Muscle of leg (tissue), 11 donors: ENCODE results near the gene PDE2A. TPM values are rescaled to one million over a fixed set of nuclear protein-coding genes. Genes with fewer than 3 reads are reported as not detected.

Source experiments
- DNase-seq: peaks from one replicate; pipeline ENCODE4 v3.0.0; 2013
- H3K27ac ChIP-seq: one replicate; pipeline ENCODE4 v1.5.1; 2013; ENCODE audit warnings: mild to moderate bottlenecking, low read length, control low read depth
- H3K27me3 ChIP-seq: one replicate; pipeline ENCODE4 v1.6.1; 2013; ENCODE audit warnings: low read length; ENCODE audit not compliant: control insufficient read depth, insufficient read depth
- H3K36me3 ChIP-seq: one replicate; pipeline ENCODE4 v1.6.1; 2013; ENCODE audit warnings: low read length; ENCODE audit not compliant: control insufficient read depth, insufficient read depth
- H3K4me1 ChIP-seq: one replicate; pipeline ENCODE4 v1.6.1; 2013; ENCODE audit warnings: low read length; ENCODE audit not compliant: control insufficient read depth, insufficient read depth
- H3K4me3 ChIP-seq: one replicate; pipeline ENCODE4 v1.5.1; 2013; ENCODE audit warnings: low read length, control low read depth
- H3K9me3 ChIP-seq: replicated peaks from 2 replicates; pipeline ENCODE4 v1.6.1; 2013; ENCODE audit warnings: low read depth, low read length; ENCODE audit not compliant: control insufficient read depth
- WGBS: methylation state at CpG from one replicate; pipeline ENCODE4 v1.1.5; 2013; ENCODE audit warnings: missing lambda C conversion rate; ENCODE audit not compliant: insufficient coverage; 5-methylcytosine and 5-hydroxymethylcytosine counted together
- polyA plus RNA-seq, 8 donors: library from polyadenylated mRNA; unstranded; fragments of 120-200 nt; gene quantifications; one replicate each; pipeline versions ENCODE4 v1.2.1 to v1.2.3, GENCODE V29; 2013; ENCODE audit warnings: inconsistent platforms in 1 of 8, low replicate concordance in 1 of 8; ENCODE audit not compliant: insufficient read length in 8 of 8, insufficient read depth in 1 of 8
- total RNA-seq: library from RNA; stranded (reverse); fragments of 120-200 nt; gene quantifications from one replicate; pipeline ENCODE4 v1.2.4, GENCODE V29; 2013

PDE2A gene
- total and polyA plus RNA-seq, 9 donors, result 10.7 to 18.2 (median 14.8) TPM

DNA sequence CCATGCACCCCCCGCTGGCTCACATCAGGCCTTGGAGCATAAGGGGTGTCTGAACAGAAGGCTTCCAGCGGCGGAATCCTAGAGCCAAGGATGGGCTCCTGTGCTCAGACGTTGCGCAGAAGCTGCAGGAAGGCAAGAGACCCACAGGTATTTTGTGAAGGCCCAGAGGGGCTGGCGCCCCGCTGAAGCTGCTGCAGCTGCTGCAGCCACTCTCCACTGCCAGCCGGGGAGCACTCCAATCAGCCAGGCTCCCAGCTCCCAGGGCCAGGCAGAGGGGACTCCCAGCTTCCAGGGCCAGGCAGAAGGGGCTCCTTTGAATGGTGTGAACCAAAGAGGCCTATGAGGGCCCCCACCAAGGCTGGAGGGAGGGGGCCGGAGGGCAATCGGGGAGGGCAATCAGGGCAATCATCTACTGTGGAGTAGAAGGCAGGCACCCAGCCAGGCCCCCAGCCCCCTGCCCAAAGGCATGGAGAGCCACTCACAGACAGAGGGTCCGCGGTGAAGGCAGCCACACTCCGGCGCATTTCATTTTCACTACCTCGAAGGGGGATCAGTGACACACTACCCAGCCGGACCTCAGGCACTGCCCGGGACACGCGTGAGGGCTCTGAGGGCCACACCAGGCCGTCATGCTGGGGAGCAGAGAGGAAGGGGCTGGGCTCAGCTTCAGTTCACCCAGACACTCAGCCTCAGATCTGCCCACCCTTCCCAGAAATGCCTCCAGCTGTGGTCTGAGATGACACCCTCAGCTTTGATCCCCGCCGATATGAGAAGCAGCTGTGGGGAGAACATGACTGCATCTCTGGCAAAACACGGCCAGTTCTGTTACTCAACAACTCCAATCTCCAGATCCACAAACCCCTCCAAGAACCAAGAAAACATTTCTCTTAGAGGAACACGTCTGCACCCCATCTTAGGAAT lies 11.6 kb upstream of the PDE2A start:
- peaks cover 30% of the 10 kb centered on the region for H3K4me1 ChIP-seq
- no peaks in the 10 kb centered on the region for H3K9me3 ChIP-seq
- peak overlapping the region; percentile 42 for H3K27ac ChIP-seq
- 53% methylated on average over 21 of the region's 24 CpGs for WGBS
- no peaks in the 10 kb centered on the region for H3K27me3 ChIP-seq
- peaks cover 69% of the 10 kb centered on the region for H3K36me3 ChIP-seq
- peak; percentile 83 for DNase-seq
- H3K4me3 ChIP-seq, result no peak overlapping the region

- Histone ChIP-seq H3K36me3 (peaks cover 61% of the 10 kb centered on the region), H3K9me3 (no peaks in the 10 kb centered on the region), H3K4me1 (peaks cover 30% of the 10 kb centered on the region)
Measured at GRCh38 chr11:72684236-72684912, 10.2 kb upstream of the PDE2A start.

DNA sequence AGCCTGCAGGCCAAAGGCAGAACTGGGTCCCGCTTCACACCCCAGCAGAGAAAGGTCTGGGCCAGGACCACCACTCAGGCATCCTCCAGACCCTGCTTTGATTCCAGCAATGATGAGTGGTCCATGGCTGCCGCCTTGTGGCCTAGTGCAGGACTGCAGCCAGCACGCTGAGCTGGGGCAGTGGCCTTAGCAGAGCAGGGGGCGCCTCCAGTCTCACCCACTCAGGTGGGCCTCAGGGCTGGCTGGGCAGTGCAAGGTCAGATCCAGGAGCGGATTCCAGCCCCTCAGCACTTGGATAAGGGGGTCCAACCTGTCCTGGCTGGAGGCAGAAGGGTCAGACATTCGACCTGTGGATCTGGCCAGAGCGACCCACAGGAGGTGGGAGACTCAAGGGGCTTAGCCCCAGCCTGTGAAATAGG lies 9.6 kb upstream of the PDE2A start:
- Histone ChIP-seq H3K9me3 (no peaks in the 10 kb centered on the region), H3K36me3 (peaks cover 56% of the 10 kb centered on the region), H3K27ac (no peak overlapping the region), H3K4me1 (peaks cover 30% of the 10 kb centered on the region), H3K4me3 (no peak overlapping the region), H3K27me3 (peaks cover 10% of the 10 kb centered on the region)
- DNase-seq, result peak; percentile 65
- WGBS, result 40% methylated on average over 7 of the region's 7 CpGs

More at GRCh38 chr11:72684236-72684912, 10.2 kb upstream of the PDE2A start:
- 33% methylated on average over 2 of the region's 9 CpGs for WGBS
- H3K27ac ChIP-seq, result peak overlapping the region; percentile 7
- peak; percentile 78 for DNase-seq
- peaks cover 4% of the 10 kb centered on the region for H3K27me3 ChIP-seq
- no peak overlapping the region for H3K4me3 ChIP-seq

- peaks cover 19% of the 10 kb centered on the region for H3K27me3 ChIP-seq
- DNase-seq, result peak; percentile 54
- no peak overlapping the region for H3K4me3 ChIP-seq
- WGBS, result 44% methylated on average over 4 of the region's 4 CpGs
- no peaks in the 10 kb centered on the region for H3K9me3 ChIP-seq
- peaks cover 47% of the 10 kb centered on the region for H3K36me3 ChIP-seq
- H3K4me1 ChIP-seq, result peaks cover 30% of the 10 kb centered on the region
- no peak overlapping the region for H3K27ac ChIP-seq
Measured at GRCh38 chr11:72682858-72683243, 8.6 kb upstream of the PDE2A start.

GRCh38 chr11:72682238-72682857 lies 8.1 kb upstream of the PDE2A start:
- no peak overlapping the region for H3K4me3 ChIP-seq
- no peak overlapping the region for H3K27ac ChIP-seq
- no peaks in the 10 kb centered on the region for H3K9me3 ChIP-seq
- peaks cover 42% of the 10 kb centered on the region for H3K36me3 ChIP-seq
- 71% methylated on average over 1 of the region's 5 CpGs for WGBS
- DNase-seq, result no peak
- peaks cover 30% of the 10 kb centered on the region for H3K4me1 ChIP-seq
- peaks cover 24% of the 10 kb centered on the region for H3K27me3 ChIP-seq

- WGBS, result 53% methylated on average over 16 of the region's 17 CpGs
- peaks cover 28% of the 10 kb centered on the region for H3K4me1 ChIP-seq
- H3K36me3 ChIP-seq, result peaks cover 34% of the 10 kb centered on the region
Measured at GRCh38 chr11:72681226-72682153, 7.3 kb upstream of the PDE2A start.

GRCh38 chr11:72680624-72681158 lies 6.5 kb upstream of the PDE2A start:
- H3K27ac ChIP-seq, result no peak overlapping the region
- no peaks in the 10 kb centered on the region for H3K9me3 ChIP-seq
- no peak overlapping the region for H3K4me3 ChIP-seq
- H3K4me1 ChIP-seq, result peaks cover 22% of the 10 kb centered on the region
- DNase-seq, result peak; percentile 20
- peaks cover 27% of the 10 kb centered on the region for H3K36me3 ChIP-seq
- WGBS, result 83% methylated on average over 3 of the region's 6 CpGs
- peaks cover 41% of the 10 kb centered on the region for H3K27me3 ChIP-seq

More at GRCh38 chr11:72681226-72682153, 7.3 kb upstream of the PDE2A start:
- Histone ChIP-seq H3K4me3 (no peak overlapping the region), H3K9me3 (no peaks in the 10 kb centered on the region), H3K27me3 (peaks cover 33% of the 10 kb centered on the region), H3K27ac (no peak overlapping the region)
- DNase-seq, result peak; percentile 22

- H3K4me1 ChIP-seq, result peaks cover 14% of the 10 kb centered on the region
- WGBS, result 50% methylated on average over 2 of the region's 5 CpGs
- no peak for DNase-seq
- peaks cover 49% of the 10 kb centered on the region for H3K27me3 ChIP-seq
- H3K36me3 ChIP-seq, result peaks cover 19% of the 10 kb centered on the region
- H3K27ac ChIP-seq, result no peak overlapping the region
- H3K4me3 ChIP-seq, result no peak overlapping the region
- H3K9me3 ChIP-seq, result no peaks in the 10 kb centered on the region
Measured at GRCh38 chr11:72679869-72680268, 5.6 kb upstream of the PDE2A start.

DNA sequence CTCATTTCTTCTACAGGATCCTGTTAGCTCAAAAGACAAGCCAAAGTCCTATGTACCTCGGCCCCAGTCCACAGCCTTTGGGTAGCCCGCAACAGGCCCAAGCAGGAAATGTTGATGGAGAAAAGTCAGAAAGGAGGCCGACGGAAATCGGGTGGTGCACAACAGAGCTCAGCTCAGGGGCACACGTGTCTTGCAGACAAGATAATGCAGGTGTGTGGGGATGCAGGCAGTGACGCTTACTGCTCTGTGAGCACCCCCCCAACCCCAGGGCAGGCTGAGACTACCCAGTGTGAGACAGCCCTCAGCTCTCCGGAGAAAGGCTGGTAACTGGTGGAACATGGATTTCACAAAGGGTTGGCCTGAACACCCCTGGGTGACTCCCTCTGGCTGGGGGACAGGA lies 4.3 kb upstream of the PDE2A start:
- no peak for DNase-seq
- Histone ChIP-seq H3K9me3 (no peaks in the 10 kb centered on the region), H3K27ac (no peak overlapping the region), H3K27me3 (peaks cover 62% of the 10 kb centered on the region), H3K4me1 (peaks cover 7% of the 10 kb centered on the region), H3K4me3 (no peak overlapping the region), H3K36me3 (peaks cover 5% of the 10 kb centered on the region)
- 90% methylated on average over 5 of the region's 8 CpGs for WGBS
